ENCODE measurements around the gene B4GAT1. TPM values are rescaled to one million over a fixed set of nuclear protein-coding genes. Genes with fewer than 3 reads are reported as not detected.

Gene B4GAT1
- total and polyA plus RNA-seq, 9 of the 15 experiments (the other 6 are each of a cell fraction or from before 2014, with no cell fraction given), result 0.86 to 9.5 (median 3.8) TPM

- TF ChIP-seq, protein P1, sequence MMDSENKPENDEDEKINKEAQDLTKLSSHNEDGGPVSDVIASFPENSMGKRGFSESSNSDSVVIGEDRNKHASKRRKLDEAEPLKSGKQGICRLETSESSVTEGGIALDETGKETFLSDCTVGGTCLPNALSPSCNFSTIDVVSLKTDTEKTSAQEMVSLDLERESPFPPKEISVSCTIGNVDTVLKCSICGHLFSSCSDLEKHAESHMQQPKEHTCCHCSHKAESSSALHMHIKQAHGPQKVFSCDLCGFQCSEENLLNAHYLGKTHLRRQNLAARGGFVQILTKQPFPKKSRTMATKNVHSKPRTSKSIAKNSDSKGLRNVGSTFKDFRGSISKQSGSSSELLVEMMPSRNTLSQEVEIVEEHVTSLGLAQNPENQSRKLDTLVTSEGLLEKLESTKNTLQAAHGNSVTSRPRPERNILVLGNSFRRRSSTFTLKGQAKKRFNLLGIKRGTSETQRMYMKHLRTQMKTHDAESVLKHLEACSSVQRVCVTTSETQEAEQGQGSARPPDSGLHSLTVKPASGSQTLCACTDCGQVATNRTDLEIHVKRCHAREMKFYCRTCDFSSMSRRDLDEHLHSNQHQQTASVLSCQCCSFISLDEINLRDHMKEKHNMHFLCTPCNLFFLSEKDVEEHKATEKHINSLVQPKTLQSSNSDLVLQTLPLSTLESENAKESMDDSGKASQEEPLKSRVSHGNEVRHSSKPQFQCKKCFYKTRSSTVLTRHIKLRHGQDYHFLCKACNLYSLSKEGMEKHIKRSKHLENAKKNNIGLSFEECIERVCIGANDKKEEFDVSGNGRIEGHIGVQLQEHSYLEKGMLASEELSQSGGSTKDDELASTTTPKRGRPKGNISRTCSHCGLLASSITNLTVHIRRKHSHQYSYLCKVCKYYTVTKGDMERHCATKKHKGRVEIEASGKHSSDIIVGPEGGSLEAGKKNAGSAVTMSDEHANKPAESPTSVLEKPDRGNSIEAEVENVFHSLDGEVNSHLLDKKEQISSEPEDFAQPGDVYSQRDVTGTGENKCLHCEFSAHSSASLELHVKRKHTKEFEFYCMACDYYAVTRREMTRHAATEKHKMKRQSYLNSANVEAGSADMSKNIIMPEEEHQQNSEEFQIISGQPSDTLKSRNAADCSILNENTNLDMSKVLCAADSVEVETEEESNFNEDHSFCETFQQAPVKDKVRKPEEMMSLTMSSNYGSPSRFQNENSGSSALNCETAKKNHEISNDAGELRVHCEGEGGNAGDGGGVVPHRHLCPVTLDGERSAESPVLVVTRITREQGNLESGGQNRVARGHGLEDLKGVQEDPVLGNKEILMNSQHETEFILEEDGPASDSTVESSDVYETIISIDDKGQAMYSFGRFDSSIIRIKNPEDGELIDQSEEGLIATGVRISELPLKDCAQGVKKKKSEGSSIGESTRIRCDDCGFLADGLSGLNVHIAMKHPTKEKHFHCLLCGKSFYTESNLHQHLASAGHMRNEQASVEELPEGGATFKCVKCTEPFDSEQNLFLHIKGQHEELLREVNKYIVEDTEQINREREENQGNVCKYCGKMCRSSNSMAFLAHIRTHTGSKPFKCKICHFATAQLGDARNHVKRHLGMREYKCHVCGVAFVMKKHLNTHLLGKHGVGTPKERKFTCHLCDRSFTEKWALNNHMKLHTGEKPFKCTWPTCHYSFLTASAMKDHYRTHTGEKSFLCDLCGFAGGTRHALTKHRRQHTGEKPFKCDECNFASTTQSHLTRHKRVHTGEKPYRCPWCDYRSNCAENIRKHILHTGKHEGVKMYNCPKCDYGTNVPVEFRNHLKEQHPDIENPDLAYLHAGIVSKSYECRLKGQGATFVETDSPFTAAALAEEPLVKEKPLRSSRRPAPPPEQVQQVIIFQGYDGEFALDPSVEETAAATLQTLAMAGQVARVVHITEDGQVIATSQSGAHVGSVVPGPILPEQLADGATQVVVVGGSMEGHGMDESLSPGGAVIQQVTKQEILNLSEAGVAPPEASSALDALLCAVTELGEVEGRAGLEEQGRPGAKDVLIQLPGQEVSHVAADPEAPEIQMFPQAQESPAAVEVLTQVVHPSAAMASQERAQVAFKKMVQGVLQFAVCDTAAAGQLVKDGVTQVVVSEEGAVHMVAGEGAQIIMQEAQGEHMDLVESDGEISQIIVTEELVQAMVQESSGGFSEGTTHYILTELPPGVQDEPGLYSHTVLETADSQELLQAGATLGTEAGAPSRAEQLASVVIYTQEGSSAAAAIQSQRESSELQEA (IDR thresholded peaks at IDR 0.05; ENCODE audit: low read depth), result no peak
- no peak for TF ChIP-seq NFIC (IDR thresholded peaks at IDR 0.05)
- TF ChIP-seq ZNF764 (CRISPR knock-in tag; IDR thresholded peaks at IDR 0.05; ENCODE audit: low read depth), result no peak
- no peak for TF ChIP-seq ZNF444 (CRISPR knock-in tag; IDR thresholded peaks at IDR 0.05)
- TF ChIP-seq PBX2 (CRISPR knock-in tag; IDR thresholded peaks at IDR 0.05; ENCODE audit: low read depth), result no peak
- TF ChIP-seq PBX2 (tag; conservative IDR thresholded peaks at IDR 0.05; ENCODE audit: low read depth), result no peak
- TF ChIP-seq, protein P2, sequence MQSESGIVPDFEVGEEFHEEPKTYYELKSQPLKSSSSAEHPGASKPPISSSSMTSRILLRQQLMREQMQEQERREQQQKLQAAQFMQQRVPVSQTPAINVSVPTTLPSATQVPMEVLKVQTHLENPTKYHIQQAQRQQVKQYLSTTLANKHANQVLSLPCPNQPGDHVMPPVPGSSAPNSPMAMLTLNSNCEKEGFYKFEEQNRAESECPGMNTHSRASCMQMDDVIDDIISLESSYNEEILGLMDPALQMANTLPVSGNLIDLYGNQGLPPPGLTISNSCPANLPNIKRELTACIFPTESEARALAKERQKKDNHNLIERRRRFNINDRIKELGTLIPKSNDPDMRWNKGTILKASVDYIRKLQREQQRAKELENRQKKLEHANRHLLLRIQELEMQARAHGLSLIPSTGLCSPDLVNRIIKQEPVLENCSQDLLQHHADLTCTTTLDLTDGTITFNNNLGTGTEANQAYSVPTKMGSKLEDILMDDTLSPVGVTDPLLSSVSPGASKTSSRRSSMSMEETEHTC (IDR thresholded peaks at IDR 0.05), result no peak
- TF ChIP-seq IFI16 (CRISPR knock-in tag; IDR thresholded peaks at IDR 0.05), result no peak
- TF ChIP-seq MEIS2 (IDR thresholded peaks at IDR 0.05; ENCODE audit: partially characterized antibody), result no peak
- no peak for TF ChIP-seq CBFA2T2 (conservative IDR thresholded peaks at IDR 0.05)
- TF ChIP-seq CREBBP (IDR thresholded peaks at IDR 0.05; ENCODE audit: low read depth, low read length), result no peak
- no peak for TF ChIP-seq SIX5 (IDR thresholded peaks at IDR 0.05; ENCODE audit: borderline replicate concordance in 1 of 2, insufficient read depth in 1 of 2, low read depth in 1 of 2, low read length in 2 of 2)
These were observed 18.9 kb downstream of the B4GAT1 start (continued) for GRCh38 chr11:66328302-66329144.
